Posterior vena cava (tissue), 2 donors: ENCODE measurements around the gene RPL36AL. TPM values are rescaled to one million over a fixed set of nuclear protein-coding genes. Genes with fewer than 3 reads are reported as not detected.
"Not testable (repeated sequence)": the region's sequence is repeated elsewhere in the genome, so short reads cannot be mapped to it uniquely, and the experiment has no call there.

Experiments used
- DNase-seq: peaks from one replicate; pipeline ENCODE4 v3.0.0-alpha.2; 2020; ENCODE audit warnings: low spot score
- intact Hi-C, 2 donors: fragments of 100-400 bp; cut with DNase I; formaldehyde crosslinking; loops; one replicate each; pipeline versions ENCODE4 v1.14.1 to v1.14.2; 2022 to 2023
- total RNA-seq, 2 donors: library from RNA; stranded (reverse); fragmentation: NEBNext Ultra II Directional; extraction: Animal tissue kit (Norgen Biotek cat#: 25700); gene quantifications; one replicate each; pipeline ENCODE4 v1.2.1, GENCODE V29; 2021
- donor health status: DM: yes; HTN: yes; CAD: no.
- donor health status: DM: yes; HTN: yes; CAD: no.

Gene RPL36AL
- total RNA-seq, 2 donors from 2014 or later, result 130 to 144 TPM

DNA sequence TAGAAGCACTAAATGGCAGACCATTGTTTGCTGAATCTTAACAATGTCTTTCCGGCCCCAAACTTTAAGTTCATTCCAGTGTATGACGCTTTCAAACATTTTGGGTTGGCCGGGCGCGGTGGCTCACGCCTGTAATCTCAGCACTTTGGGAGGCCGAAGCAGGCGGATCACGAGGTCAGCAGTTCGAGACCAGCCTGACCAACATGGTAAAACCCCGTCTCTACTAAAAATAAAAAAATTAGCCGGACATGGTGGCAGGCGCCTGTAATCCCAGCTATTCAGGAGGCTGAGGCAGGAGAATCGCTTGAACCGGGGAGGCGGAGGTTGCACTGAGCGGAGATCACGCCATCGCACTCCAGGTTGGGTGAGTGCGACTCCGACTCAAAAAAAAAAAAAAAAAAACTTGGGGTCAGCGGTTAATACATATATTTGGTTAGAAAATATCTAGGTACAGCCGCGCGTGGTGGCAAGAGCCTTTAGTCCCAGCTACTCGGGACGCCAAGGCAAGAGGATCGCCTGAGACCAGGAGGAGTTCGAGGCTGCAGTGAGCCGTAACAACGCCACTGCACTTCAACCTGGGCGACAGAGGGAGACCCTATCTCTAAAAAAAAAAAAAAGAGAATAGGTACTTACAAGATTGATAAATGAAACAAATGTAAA lies 35.3 kb downstream of the RPL36AL start:
- intact Hi-C loops, DNase-seq: not testable (repeated sequence)

DNA sequence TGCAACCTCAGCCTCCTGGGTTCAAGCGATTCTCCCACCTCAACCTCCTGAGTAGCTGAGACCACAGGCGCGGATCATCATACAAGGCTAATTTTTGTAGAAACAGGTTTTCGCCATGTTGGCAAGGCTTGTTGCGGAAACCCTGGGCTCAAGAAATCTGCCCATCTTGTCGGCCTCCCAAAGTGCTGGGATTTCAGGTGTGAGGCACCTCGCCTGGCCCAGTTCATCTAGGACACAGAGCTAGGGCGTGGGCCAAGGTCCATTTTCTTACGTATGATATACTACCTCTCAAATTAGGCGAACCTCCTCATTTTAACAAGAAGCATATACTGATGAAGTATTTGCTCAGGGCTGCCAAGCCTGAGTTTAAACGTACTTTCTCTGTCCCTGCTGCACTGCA lies 36.4 kb downstream of the RPL36AL start:
- intact Hi-C loops, result no loop called here
- no peak for DNase-seq

DNA sequence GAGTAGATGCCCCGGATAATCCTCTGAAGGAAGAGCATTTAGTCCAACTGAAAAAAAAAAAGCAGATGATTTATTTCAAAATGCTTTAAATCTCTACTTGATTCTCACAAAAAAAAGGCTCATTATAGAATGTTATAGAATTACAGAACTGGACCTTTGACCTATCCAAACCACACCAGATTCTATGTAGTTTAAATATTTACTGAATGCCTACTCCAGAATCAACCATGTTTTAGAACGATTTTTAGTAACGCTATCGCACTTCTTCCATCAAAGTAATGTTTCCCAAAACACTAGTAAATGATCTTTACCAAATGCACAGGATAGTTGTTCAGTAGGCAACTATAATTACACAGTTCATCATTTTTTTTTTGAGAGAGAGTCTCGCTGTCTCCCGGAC lies 36.8 kb downstream of the RPL36AL start:
- intact Hi-C loops, result no loop called here
- DNase-seq, result no peak

DNA sequence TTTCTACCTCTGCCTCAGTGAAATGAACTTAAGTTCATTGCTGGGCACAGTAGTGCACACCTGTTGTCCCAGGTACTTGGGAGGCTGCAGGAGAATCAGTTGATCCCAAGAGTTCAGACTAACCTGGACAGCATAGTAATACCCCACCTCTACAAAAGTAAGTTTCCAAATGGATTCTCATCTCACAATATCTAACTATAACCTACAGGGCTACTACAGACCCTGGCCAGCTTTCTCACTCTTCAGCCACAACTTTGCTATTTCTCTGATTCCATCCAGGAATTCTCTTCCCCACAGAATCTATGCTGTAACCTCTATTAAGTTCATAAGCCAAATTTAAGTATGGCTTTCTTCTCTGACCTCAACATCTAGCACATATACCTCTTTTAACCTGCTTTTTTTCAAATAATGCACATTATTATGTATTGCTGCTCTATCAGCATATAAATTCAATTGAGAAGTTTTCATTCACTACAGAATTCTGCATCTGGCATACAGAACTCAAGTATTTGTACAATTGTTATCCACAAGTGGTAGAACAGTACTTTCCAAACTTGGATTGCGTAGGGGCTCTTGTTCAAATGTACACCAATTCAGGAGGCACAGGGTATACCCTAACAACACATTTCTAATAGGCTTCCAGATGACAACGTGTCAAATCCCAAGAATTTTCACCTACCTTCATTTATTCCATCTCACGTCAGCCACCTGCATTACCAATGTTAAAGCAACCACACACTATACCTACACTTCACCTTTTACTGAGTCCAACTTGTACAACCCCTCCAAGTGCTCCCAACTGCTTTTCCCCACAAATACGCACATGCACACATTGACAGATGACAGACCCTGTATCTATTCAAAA lies 38.1 kb downstream of the RPL36AL start:
- no peak for DNase-seq
- intact Hi-C loops, result no loop called here

DNA sequence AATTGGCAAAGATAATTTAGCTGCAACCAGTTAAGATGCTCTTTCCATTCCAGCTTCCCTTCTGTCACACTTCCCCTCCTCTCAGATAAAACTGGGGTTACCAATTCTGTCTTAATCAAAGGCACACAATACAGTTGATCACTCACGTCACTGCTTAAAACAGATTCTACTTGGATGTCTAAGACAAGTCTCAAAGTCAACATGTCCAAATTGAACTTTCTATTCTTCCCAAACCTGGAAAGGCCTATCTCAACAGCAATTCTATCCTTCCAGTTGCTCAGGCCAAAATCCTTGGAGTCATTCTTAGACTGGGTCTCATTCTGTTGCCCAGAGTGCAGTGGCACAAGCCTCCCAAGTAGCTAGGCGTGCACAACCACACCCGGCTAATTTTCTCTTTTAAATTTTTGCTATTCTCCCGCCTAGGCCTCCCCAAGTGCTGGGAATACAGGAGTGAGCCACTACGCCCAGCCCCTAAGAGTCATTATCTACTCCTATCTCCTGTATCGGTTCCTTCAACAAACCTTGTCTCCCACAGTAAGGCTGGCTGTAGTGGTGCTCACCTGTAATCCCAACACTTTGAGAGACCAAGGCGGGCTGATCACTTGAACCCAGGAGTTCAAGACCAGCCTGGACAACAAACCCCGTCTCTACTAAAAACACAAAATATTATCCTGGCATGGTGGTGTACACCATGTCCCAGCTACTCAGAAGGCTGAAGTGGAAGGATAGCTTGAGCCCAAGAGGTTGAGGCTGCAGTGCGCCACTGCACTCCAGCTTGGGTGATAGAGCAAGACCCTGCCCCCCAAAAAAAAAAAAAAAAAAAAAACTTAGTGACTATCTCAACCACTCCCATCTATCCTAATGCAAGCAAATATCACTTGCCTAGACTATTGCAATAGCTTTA lies 39.0 kb downstream of the RPL36AL start:
- DNase-seq, result no peak

DNA sequence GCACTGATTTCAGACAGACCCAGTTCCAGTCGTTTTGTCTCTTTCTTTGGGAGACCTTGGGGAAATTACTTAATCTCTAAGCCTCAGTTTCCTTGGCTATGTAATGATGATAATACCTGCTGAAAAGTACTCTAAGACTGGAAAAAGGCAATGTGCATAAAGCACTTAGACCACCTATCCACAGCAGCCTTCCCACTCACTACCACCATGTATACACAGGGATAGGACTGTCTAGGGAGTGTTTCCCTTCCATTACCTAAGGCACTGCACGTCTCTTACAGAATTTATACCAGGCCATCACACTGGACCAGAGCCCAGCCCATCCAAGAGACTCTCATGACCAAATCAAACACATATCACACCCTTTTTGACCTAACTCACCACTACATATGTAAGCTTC lies 40.6 kb downstream of the RPL36AL start:
- DNase-seq, result no peak
- intact Hi-C loops, result no loop called here

More for the DNA sequence above, 39.0 kb downstream of the RPL36AL start:
- intact Hi-C loops, result no loop called here

DNA sequence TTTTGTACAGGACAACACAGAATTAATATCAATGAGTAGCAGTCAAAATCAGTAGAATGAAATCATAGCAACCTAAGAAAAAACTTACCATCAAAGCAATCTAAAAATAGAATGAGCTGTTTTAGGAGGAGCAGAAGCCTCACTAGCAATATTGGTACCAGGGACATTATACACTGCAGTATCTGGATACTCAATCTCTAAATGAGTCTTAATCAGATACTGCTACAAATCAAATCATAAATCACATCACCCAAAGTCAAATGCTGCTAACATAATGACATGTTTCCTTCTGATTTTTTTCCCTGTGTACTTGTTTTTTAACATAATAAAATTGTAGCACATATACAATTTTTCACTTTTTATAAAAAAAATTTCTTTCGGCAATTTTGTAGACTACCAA lies 42.3 kb downstream of the RPL36AL start:
- no peak for DNase-seq
- intact Hi-C loops, result no loop called here

DNA sequence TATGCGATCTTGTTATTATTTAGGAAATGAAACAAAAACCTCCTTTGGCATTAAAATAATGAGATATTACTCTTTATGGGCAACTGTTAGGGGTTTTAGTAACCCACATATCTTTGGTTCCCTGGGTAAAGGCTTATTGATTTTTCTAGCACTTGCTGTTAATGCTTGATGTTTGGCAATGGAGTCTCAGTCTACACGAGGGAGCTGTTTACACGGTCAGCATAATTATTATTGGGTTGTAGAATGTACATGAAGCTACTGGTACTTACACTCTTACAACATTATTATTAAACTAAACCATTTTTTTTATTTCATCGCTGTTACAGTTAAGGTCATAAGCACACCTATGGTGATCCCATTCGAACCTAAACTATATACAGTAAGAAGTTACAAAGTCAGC lies 46.4 kb downstream of the RPL36AL start:
- no peak for DNase-seq
- intact Hi-C loops, result no loop called here

DNA sequence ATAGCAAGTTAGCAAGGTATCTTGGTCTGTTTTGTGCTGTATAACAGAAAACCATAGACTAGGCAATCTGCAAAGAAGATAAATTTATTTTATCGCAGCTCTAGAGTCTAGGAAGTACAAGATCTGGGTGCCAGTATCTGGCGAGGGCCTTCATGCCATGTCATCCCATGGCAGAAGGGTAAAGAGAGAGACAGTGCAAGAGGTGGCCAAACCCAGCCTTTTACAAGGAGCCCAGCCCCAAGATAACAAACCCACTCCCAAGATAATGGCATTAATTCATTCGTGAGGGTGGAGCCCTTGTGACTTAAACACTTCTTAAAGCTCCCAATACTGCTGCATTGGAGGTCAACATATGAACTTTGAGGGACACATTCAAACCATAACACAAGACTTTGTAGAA lies 51.1 kb downstream of the RPL36AL start:
- DNase-seq, result no peak
- intact Hi-C loops, result no loop called here

Other genes starting within 250 kb of the RPL36AL start
- 1,000 to 10,000 TPM; 1,012 to 1,062 TPM for gene RPS29, start 34.2 kb downstream of the RPL36AL start, total RNA-seq
- gene LRR1, start 21.7 kb downstream of the RPL36AL start, total RNA-seq, result 1 to 10 TPM; 7.1 to 8.5 TPM
- 10 to 100 TPM; 33.0 to 34.4 TPM for gene MGAT2, start 173 bp upstream of the RPL36AL start, total RNA-seq
- 1 to 10 TPM; 4.3 to 6.1 TPM for gene DNAAF2, start 14.6 kb upstream of the RPL36AL start, total RNA-seq
- 1 to 10 TPM; 3.2 to 4.1 TPM for gene POLE2, start 67.6 kb upstream of the RPL36AL start, total RNA-seq
- gene KLHDC1, start 72.5 kb upstream of the RPL36AL start, total RNA-seq, result 10 to 100 TPM in 1 of 2 donors, 1 to 10 TPM in 1; 7.7 to 11.9 TPM
- gene KLHDC2, start 147.5 kb upstream of the RPL36AL start, total RNA-seq, result 10 to 100 TPM; 42.7 to 61.5 TPM
- 10 to 100 TPM; 49.3 to 61.4 TPM for gene NEMF, start 232.2 kb upstream of the RPL36AL start, total RNA-seq